HepG2 (cell line): ENCODE measurements around the gene OTP.

ENCODE experiments used
- ARID2 ChIP-seq: sonication (generic); formaldehyde crosslinking; IDR thresholded peaks from 2 replicates; pipeline ENCODE4 v1.8.1; 2022; ENCODE audit warnings: mild to moderate bottlenecking, missing genetic modification reagents, borderline replicate concordance
- BHLHE40 ChIP-seq: IDR thresholded peaks from 2 replicates; pipeline ENCODE4 v1.6.1; 2011; ENCODE audit warnings: low read length, improper control_type of control experiment
- CCAR2 ChIP-seq: fragments of 200-400 bp; formaldehyde crosslinking; optimal IDR thresholded peaks from 2 replicates; pipeline ENCODE3; 2018; ENCODE audit warnings: low read depth, mild to moderate bottlenecking, low read length, moderate library complexity
- CHD2 ChIP-seq: IDR thresholded peaks from 2 replicates; pipeline ENCODE4 v1.6.1; 2011; ENCODE audit warnings: low read depth, low read length, improper control_type of control experiment
- FOSL2 ChIP-seq: sonication (generic); formaldehyde crosslinking; IDR thresholded peaks from 2 replicates; pipeline ENCODE4 v1.4.0; 2020; ENCODE audit warnings: missing genetic modification reagents
- POLR2A ChIP-seq, 2 experiments: IDR thresholded peaks; 2 replicates each; pipeline ENCODE4 v1.6.1; 2011; ENCODE audit warnings: low read depth in 2 of 2, low read length in 2 of 2, mild to moderate bottlenecking in 1 of 2, moderate library complexity in 1 of 2; ENCODE audit not compliant: insufficient read depth in 1 of 2
- TRIM24 ChIP-seq: sonication (generic); formaldehyde crosslinking; IDR thresholded peaks from 2 replicates; pipeline ENCODE4 v1.8.0; 2022; ENCODE audit warnings: mild to moderate bottlenecking, missing genetic modification reagents
- YEATS2 ChIP-seq: sonication (generic); formaldehyde crosslinking; IDR thresholded peaks from 2 replicates; pipeline ENCODE4 v1.4.0; 2020; ENCODE audit warnings: missing genetic modification reagents, borderline replicate concordance
- ZFX ChIP-seq: sonication (generic); formaldehyde crosslinking; IDR thresholded peaks from 2 replicates; pipeline ENCODE4 v1.4.0; 2020; ENCODE audit warnings: mild to moderate bottlenecking, low read depth, missing genetic modification reagents, moderate library complexity
- ZNF891 ChIP-seq: sonication (generic); formaldehyde crosslinking; IDR thresholded peaks from 2 replicates; pipeline ENCODE4 v1.5.0; 2020; ENCODE audit warnings: mild to moderate bottlenecking, missing genetic modification reagents
- TF ChIP-seq, protein P1 (sequence below): sonication (generic); formaldehyde crosslinking; IDR thresholded peaks from 2 replicates; pipeline ENCODE4 v1.5.0; 2020; ENCODE audit warnings: mild to moderate bottlenecking, missing genetic modification reagents, moderate library complexity

GRCh38 chr5:77642738-77643653, 4.5 kb upstream of the OTP start:
- TF ChIP-seq POLR2A (IDR thresholded peaks at IDR 0.05; ENCODE audit: insufficient read depth in 1 of 2, low read depth in 2 of 2, low read length in 2 of 2) (no peak), ZFX (CRISPR knock-in tag) (no peak), BHLHE40 (no peak), CHD2 (no peak), CCAR2 (no peak), ARID2 (no peak), TRIM24 (no peak), ZNF891 (no peak), YEATS2 (no peak), FOSL2 (CRISPR knock-in tag) (no peak)
- TF ChIP-seq, protein P1, sequence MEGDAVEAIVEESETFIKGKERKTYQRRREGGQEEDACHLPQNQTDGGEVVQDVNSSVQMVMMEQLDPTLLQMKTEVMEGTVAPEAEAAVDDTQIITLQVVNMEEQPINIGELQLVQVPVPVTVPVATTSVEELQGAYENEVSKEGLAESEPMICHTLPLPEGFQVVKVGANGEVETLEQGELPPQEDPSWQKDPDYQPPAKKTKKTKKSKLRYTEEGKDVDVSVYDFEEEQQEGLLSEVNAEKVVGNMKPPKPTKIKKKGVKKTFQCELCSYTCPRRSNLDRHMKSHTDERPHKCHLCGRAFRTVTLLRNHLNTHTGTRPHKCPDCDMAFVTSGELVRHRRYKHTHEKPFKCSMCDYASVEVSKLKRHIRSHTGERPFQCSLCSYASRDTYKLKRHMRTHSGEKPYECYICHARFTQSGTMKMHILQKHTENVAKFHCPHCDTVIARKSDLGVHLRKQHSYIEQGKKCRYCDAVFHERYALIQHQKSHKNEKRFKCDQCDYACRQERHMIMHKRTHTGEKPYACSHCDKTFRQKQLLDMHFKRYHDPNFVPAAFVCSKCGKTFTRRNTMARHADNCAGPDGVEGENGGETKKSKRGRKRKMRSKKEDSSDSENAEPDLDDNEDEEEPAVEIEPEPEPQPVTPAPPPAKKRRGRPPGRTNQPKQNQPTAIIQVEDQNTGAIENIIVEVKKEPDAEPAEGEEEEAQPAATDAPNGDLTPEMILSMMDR (CRISPR knock-in tag): no peak
